HG02938 (cell line): ENCODE data around the gene PDHB.

Source experiments
- ATAC-seq: cut with Tn5 transposase; IDR thresholded peaks from one replicate; pipeline ENCODE4 v1.9.1; 2021; ENCODE audit warnings: mild to moderate bottlenecking, moderate library complexity; ENCODE audit not compliant: unreplicated experiment

Gene PDHB

GRCh38 chr3:58404396-58404795 is 29.2 kb downstream of the PDHB start:
- ATAC-seq: no peak

- ATAC-seq: no peak
Measured at GRCh38 chr3:58403513-58404109, 30.0 kb downstream of the PDHB start.

DNA sequence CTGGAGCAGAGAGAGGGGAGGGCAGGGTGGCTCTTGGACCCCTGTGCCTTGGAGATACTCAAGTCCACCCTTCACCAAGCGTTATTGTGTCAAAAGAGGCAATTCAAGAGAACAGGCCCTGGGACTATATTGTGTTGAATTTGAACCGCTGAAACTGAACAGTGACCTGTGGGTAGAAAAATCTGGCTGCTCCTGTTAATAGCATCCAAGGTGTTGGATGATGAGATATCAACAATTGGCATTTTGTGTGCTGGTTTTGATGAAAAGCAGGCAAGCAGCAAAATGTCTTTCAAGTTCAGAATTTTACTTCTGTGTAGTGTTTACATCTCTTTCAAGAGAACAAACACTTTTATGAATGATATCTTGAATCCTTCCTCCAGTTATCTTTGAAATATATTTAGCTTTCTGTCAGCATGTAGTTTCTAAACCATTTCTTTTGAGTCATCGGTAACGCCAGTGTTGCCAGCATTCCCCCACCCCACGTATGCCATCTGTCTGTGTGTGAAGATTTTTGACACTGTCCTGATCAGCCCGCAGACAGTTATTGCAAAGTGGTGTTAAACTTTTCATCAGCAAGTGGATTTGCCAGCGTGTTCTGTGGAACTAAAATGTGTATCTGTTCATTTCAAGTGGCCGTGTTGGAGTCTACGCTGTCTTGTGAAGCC is 34.8 kb downstream of the PDHB start:
- no peak for ATAC-seq

- ATAC-seq: no peak
Measured at GRCh38 chr3:58394339-58394738, 39.3 kb downstream of the PDHB start.

DNA sequence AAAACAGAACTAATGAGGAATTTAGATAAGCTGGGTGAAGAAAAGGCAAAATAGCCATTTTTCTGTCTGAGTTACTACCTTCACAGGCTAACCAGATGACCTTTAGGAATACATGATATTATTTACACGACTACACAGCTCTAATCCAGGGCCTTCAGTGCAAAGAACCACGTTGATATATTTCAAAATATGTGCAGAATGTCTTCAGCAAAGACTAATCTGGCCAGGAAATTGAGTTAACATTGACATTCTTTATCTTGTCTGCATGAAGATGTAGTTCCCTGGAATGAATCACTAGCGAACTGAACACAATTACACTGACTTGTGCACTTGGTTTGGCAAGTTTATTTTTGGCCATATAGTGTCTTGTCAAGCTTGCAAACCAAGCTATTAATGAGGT is 41.5 kb downstream of the PDHB start:
- no peak for ATAC-seq

DNA sequence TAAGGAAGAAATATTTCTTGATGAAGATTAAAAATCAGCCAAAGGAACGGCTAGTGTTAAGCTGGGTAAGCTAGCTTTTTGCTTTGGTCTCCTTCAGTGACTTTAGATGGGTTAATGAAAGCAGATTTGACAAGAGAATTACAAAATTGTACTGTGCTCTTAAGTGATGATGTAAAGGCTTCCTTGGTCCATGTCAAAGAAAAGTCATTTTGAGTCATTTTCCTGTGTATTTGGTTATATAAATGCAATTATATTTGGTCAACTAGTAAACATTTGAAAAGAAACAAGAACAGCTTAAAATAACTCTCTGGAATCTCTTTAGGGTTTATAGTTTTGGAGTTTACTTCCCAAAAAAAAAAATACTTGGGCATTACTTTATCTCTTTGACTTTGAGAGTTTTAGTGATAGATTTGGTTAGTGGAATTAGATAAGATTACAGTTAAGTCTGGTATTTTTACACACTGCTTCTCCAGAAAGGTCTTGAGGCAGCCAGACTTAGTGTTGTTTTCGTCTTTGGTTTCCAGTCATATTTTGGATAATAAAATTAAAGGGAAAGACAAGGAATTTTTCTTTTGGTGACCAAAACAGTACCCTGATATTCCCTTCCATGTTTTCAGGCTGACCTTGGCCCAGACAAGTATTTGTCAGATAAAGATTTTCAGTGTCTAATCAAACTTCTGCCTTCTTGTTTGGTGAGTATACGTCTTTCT is 42.3 kb downstream of the PDHB start:
- ATAC-seq: no peak

DNA sequence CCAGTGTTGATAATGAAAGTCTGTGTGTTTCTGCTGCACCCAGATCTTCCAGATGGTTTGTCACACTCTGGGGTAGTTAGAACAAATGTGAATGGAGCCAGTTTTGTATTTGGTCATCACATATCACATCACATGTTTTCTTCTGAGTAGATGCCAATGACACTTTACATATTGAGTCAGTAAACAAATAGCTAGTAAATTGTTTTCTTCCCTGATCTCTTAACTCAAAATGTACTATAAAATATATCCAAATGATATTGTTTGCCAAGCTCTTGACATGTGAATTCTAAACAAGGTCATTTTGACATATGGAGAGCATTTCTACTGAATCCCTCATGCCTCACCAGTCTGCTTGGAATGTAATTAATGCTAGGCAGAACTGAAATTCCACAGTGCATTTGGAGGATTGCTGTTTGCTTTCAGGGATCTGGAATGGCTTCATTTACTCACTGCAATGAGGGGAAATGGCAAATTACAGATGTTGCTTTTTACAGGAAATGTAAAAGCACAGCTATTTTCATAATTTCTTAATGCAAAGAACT is 45.0 kb downstream of the PDHB start:
- no peak for ATAC-seq

GRCh38 chr3:58387650-58388546 is 45.7 kb downstream of the PDHB start:
- no peak for ATAC-seq

- no peak for ATAC-seq
Measured at GRCh38 chr3:58386626-58387365, 46.8 kb downstream of the PDHB start.

- no peak for ATAC-seq
Measured at GRCh38 chr3:58384381-58385090, 49.1 kb downstream of the PDHB start.

GRCh38 chr3:58383904-58384303 is 49.7 kb downstream of the PDHB start:
- no peak for ATAC-seq

- ATAC-seq: no peak
Measured at GRCh38 chr3:58383476-58383875, 50.2 kb downstream of the PDHB start.

- no peak for ATAC-seq
Measured at GRCh38 chr3:58379351-58380073, 54.1 kb downstream of the PDHB start.

GRCh38 chr3:58377750-58378149 is 55.9 kb downstream of the PDHB start:
- no peak for ATAC-seq
